Measurements from ENCODE around the gene COL8A2.

Gene COL8A2

DNA sequence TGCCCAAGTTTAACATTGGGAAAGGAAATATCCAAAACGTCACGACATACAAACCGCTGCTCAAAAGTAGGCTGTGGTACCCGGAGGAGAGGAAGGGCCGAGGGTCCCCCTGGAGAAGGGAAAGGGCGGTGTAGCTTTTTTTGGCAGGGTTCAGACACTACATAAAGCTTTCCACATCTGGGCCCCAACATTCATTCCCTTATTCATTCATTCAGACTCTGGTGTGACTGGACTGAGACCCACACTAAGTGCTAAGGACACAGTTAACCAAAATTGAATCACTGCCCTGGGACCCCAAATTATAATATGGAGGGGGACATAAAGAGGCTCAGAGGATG lies 10.3 kb upstream of the COL8A2 start:
- DNase-seq = no peak

DNA sequence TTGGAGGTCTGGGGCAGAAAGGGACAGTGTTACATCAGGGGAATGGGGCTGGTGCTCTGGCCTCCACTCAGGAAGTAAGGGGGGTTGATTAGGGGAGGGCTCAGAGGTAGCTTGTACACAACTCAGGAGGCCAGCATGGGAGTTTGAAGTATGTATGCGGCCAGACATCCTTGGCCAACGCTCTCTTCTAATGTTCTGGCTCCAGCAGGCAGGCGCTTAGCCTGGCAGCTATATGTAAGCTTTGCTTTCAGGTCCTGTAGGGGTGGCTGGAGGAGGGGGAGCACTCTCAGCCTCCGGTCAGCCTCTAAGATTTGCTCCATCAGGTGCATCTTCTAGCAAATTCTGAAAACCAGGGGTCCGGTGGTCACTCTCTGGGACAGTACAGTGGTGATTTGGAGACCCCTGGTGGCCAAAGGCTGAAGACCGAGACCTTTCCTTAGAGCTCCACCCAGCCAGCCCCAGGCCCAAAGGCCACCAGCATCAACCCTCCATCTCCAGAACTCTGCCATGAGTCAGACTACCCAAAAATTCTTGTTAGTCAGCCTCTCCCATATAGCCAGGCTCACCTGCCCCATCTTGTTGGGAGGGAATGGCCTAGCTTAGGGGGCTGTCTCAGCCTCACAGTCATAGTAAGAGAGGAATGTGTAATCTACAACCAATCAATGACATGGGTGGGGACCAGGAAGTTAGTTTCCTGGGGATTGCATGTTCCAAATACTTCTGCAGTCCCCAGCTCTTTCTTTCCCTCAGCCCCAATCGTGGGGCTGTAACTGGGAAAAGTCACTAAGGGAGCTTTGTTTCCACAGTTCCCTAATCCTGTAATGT lies 9.7 kb upstream of the COL8A2 start:
- DNase-seq = peak; percentile 66 to 70

DNA sequence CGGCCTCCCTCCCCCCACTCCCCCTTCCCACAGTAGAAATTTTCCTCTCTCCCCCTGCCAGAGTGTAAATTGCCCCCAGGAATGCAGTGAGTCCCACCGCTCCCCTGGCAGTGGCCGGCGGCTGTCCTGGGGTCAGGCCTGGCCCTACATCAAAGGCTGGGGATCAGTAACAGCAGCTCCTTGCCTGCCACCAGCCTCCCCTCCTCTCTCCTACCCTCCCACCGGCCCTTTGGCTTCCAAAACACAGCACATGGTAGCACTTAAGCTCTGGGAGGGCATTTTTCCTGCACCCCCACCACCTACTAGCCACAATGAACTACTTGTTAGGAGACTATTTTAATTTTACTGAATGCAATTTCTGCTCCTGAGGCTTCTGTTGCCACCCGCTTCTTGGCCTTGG lies 9.0 kb upstream of the COL8A2 start:
- no peak for DNase-seq

DNA sequence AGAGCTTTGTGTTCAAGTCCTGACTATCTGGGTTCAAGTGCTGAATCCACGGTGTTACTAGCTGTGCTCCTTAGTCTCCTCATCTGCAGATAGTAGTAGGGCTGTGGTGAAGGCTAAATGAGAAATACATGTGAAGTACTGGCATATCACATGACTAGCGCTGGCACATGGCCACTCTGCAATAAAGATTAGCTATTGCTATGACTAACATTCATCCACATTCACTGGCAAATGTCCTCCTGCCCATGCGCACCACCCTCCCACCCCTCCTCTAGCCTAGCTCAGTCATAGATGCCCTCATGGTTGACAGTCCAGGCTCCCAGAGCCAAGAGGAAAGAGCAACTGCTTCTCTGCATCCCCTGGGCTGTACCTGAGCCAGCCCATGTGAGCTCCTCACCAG lies 8.5 kb upstream of the COL8A2 start:
- DNase-seq = no peak

DNA sequence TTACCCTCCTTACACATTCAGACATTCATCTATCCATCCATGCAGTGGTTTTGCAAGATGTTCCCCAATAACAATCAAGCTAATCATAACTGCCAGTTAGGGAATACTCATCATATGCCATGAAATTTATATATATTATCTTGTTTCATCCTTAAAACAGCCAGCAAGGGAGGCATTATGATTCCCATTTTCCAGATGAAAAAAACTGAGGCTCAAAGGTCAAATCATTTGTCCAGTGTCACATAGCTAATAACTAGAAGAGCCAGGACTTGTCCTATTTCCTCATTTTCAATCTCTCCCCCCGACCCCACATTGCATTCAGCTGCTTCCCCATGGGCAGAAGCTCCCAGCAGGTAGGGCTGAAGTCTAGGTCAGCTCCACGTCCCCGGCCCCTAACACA lies 7.0 kb upstream of the COL8A2 start:
- no peak for DNase-seq

DNA sequence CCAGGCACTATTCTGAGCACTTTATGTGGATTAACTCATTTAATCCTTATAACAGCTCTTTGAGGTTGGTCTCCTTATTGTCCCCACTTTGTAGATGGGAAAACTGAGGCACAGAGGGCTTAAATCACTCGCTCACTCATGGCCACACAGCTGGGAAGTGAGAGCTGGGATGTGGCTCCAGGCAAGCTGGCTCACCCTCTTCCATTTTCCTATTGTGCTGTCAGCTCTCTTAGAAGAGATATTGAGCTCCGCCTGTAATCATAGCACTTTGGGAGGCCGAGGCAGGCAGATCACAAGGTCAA lies 3.8 kb upstream of the COL8A2 start:
- no peak for DNase-seq

DNA sequence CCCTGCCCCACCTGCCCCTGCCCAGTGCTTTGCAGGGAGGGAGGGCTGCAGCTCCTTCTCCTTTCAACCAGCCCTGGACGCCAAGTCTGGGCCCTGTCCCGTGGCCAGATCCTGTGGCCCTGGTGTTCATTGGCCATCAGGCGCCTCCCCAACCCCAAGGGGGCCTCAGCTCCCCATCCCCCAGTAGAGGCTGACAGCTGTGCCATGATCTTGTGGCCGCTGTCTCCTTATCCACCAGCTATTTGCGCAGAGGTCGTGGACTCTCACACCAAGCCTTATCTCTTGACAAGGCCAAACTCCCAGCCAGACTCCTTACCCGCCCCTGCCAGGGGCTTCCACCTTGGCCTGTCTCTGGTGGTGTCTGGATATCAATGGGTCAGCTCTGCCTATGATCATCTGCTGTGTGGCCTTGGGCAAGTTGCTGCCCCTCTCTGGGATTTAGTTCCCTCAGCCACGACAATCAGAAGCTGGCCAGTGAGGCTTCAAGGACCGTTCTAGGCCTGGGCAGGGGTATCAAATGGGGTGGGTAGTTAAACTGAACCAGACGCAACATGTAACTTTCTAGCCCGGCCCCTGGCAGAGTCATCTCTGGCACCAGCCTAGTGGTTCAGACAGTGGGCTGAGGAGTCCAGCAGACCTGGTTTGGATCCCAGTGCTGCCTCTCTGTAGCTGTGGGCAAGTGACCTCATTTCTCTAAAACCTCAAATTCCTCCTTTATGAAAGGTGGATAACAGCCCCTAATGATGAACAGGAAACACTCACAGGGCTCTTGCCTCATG lies 3.3 kb upstream of the COL8A2 start:
- no peak for DNase-seq

DNA sequence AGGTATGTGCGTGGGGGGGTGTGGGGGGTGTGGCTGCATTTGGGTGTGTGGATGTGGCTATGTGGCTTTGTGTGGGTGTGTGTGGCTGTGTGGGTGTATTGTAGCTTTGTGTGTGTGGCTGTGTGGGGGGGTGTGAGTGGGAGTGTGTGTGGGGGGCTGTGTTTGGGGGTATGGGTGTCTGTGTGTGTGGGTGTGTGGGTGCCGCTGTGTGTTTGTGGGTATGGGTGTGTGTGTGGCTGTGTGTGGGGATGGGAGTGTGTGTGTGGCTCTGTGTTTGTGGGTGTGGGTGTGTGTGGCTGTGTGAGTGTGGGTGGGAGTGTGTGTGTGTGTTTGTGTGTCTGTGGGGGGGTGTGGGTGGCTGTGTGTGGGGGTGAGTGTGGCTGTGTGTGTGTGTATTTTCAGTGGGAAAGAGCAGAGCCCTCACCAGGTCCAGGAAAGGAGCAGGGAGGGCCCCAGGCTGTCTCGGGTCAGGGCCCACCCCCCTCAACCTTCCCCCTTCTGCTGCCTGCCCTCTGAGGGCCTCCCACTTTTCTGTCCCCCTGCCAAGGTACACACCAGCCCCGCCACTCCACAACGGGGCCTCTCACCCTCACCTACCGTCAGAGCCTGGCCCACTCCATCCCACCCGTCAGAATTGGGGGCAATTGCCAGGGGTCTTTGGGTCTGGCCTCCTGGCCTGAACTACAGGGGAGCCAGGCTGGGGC lies 1.9 kb upstream of the COL8A2 start:
- DNase-seq = no peak

DNA sequence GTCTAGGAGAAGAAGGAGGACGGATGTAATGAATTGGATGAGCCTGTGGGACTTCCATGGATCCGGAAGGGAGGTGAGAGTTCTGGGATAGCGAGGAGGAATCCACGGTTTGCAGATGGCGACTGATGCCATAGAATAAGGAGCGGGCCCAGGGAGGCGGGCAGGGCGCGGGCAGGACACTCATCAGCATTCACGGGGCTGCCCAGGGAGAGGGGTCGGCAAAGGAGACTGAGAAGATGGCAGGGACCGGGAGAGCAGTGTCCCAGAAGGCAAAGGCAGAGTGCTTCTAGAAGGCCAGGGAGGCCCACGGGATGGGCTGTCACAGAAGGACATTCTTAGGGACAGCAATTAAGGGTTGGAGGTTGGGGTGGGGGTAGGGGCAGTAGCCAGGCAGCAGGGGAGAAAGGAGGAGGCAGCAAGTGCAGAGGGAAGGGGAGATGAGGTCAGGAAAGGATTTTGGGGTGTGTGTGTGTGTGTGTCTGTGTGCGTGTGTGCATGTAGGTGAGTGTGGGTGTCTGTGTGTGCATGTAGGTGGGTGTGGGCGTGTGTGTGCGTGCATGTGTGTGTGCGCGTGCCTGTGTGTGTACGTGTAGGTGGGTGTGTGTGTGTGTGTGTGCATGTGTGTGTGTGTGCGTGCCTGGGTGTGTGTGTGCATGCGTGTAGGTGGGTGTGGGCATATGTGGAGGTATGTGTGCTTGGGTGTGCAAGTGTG lies 1.1 kb upstream of the COL8A2 start:
- no peak for DNase-seq

DNA sequence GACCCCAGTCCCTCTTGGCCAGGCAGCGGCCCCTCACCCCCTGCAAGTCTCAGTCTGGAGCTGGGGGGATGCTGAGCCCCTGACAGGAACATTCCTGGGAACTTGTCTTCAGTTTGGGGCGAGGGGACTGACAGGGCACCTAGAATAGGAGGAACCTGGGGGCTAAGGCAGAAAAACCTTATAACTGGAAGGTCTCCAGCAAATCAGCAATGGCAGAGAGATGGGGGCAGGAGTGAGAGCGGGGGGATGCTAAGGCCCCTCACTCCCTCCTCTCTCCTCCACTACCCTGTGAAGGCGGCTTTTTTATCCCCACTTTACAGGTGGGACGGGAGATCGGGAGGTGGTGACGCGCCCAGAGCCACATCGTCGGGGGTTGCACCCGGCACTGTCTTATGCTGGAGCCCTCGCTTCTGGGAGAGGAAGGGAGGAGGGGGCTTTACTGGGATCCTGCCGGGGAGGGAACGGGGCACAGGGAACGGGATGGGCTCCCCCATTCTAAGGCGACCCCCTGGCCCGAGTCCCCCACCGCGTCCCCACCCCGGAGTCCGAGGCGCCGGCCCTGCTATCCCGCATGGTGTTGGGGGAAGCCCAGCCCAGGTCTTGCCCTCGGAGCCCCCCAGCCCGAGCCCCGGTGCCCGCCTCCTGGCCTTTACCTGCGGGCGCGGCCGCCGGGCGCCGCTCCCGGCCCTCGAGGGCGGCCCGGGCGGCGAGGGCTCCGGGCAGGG lies 456 bp downstream of the COL8A2 start:
- no peak for DNase-seq

DNA sequence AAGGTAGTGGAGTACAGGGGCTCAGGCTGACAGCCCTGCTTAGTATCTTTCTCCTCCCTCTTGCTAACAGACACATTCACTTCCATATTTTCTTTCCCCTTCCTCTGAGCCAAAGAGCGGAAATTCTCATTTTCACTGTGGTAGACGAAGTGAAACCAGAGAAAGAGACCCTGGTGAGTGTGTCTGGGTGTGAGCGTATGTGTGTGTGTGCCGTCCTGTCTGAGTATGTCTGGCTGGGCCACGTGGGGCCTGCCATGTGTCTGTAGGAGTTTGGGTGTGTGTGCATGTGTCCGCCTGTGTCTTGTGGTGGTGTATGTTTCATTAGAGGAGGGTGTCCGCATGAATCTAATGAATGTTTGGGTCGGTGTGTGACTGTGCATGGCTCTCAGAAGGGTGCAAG lies 1.7 kb downstream of the COL8A2 start:
- DNase-seq = no peak

DNA sequence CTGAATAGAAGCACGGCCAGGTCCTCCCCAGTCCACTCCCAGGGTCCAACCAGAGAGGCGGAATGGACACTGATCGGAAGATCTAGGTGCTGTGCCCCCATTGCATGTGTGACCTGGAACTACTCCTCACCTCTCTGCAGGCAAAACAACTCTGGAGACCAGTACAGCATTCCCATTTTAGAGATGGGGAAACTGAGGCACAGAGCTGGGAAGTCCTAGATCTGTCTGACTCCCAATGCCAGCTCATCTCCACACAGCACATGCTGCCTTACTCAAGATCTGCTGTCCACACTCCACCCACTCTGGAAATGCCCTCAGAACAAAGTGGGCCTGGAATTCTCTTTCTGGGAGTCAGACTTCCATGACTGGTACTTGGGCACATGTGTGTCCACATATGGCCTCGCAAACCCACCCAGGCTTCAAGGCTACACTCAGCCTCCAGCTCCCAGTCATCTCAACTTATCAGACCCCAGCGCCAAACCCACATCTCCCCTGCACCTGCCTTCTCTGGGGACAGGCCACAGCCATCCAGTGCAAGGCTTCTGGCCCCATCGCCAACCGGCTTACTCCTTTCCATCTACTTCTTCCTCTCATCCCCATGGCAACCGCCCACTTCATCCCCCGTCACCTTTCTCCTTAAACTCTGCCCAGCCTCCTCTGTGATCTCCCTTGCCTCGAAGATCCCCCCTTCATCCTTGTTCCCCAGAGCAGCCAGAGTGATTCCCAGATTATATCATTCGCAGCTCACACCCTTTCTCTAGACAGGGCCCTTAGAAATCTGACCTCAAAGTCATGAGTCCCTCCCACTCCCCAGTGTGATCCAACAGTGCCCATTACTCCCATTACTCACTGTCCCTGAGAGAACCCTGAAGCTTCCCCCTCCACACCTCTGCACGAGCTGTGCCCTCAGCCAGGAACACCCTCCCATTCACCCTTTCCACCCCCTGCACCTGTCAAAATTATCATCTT lies 2.7 kb downstream of the COL8A2 start:
- DNase-seq = no peak

DNA sequence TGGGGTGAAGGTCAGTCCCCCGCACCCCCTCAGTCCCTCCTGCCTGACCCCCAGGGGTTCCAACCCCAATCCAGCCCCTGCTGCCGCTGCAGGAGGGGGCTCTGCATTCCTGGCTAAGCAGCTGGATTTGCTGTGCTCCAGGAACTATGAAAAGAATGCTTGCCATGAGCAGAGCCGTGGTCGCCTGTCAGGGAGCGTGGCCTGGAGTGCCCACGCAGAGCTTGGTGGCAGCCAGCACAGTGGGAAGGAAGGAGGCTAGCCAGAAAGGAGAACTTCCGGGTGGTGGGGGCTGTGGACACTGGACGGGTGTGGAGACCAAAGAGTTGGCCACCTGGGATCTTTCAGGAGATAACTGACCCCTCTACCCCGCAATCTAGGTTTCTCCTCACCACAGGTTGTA lies 5.6 kb downstream of the COL8A2 start:
- DNase-seq = no peak

DNA sequence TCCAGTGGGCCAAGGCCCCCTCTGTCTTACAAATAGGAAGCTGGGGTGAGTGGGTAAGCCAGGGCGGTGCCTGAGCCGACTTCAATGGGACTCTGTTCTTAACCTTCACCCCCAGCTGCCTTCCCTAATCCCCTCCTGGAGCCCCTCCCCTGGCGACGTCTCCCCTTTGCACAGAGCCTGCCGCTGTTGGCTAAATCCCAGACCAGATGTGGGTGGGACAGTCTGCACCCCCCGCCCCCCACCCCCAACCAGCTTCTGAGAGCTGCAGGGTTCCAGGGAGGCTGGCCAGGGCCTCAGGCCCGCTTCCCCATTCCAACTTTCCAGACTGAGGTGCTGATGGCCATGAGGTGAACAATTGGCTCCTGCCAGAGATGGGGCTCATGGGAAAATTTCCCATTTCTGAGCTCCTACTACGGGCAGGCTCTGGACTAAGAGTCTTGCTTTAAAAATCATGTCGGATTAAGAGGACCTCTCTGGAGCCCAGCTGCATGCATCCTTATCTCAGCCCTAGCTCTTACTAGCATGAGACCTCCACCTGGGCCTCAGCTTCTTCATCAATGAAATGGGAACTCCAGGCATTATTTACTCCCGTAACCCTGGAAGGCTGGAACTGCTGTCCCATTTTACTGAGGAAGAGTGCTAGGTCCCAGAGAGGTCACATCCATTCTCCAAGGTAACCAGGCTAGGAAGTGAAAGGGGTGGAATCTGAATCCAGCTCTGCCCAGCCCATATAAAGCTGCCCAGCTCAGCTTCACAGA lies 6.4 kb downstream of the COL8A2 start:
- DNase-seq = no peak

DNA sequence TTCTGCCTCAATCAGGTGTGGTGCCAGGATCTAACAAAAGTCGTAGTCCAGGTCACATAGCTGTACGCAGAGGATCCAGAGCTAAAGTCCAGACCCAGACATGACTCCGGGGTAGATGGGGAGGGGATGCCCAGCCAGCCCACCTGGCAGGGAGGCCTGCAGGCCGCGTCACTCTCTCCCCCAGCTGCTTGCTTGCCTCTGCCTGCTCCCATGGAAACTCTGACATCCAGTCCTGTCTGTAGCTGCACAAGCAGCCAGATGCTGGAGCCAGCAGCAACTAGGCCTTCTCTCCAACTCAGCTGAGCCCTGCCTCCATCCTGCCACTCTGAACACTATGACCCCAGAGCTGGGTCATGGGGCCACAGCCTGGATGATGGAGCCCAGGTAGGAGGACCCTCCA lies 8.1 kb downstream of the COL8A2 start:
- DNase-seq = no peak

DNA sequence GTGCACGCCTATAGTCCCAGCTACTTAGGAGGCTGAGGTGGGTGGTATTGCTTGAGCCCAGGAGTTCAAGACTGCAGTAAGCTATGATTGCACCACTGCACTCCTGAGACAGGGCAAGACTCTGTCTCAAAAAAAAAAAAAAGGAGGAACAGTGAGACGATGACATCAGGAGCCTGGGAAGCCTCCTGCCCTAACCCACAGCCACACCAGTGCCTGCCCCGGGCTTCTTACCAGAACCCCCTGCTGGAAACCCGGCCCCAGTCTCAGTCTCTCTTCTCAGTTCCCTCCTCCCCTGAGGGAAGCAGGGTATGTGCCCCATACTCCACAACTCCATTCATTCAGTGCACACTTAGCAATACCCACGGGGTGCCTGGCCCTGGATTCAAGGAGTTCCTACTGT lies 9.1 kb downstream of the COL8A2 start:
- DNase-seq = no peak

DNA sequence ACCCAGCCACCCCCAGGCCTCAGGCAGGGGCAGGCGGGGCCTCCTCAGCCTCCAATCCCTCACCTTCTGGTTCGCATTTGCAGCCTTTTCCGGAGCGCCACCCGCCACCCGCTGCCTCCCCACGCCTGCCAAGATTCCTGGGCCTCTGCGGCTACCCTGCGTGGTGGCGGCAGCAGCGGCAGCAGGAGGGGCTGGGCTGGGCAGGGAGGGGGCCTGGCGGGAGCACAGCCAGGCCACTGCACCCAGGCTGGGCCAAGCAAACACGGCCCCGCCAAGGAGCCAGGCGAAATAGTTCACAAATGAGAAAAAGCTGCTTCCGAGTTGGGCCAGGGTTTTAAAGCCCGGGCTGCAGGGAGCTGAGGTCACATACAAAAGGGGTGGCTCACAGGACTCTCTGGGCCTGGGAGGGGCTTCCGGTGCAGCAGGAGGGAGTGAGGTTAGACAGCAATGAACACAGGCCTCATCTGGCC lies 9.8 kb downstream of the COL8A2 start:
- no peak for DNase-seq

DNA sequence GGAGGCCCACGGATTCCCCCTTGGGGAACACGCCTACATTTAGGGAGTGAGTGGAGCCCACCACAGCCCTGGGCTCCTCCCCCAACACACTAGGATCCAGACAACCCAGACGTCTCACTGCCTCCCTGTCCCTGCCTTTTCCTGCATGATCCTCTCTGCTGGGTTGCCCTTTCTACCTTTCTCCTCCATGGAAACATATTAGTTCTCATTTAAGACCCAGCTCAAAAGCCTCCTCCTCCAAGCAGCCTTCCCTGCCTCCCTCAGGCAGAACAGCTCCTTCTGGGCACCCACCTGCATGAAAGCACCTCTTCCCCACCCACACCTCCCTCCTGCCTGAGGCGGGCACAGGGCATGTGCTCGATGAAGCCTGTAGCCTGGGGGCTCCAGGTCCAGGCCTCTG lies 10.7 kb downstream of the COL8A2 start:
- no peak for DNase-seq

DNA sequence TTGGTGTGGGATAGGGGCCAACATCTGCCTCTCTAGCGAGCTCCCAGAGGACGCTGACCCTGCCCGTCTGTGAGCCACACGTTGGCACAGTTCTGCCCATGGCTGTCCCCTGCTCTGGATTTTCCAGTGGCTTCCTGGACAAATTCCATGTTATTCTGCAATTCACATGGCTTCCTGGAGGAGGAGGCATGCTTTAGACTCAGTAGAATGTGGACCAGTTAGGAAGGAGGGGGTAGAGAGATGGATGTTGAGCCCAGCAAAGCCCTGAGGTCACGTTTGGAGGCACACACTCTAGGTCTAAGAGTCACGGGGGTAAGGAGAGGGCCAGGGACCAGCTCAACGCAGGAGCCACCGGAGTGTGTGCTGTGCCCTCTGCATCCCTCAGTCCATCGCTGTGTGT lies 12.2 kb downstream of the COL8A2 start:
- no peak for DNase-seq

DNA sequence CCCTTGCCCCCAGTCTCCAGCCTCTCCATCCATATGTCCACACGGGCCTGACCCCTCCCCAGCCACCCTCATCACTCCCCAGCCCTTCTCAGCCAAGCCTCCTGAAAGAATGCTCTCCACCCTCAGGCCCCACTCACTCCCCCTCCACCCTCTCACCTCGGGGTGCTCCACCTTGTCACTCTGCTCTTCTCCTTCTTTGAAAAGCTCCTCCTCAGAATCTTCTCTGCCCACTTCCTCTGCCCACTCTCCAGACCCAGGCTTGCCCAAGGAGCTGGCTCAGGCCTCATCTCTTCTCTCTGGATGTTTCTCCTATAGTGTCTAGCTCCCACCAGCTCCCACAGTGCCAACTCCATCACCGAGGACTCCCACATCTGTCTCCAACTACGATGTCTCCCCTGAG lies 13.9 kb downstream of the COL8A2 start:
- DNase-seq = no peak

Data from activated T-cell treated with anti-CD3 and anti-CD28 coated beads, Interleukin-2, amount 50 U/mL, for 48 hours (primary cell).